HUES48 (cell line): ENCODE results near the gene SNRNP70.
"Not testable (repeated sequence)": the region's sequence is repeated elsewhere in the genome, so short reads cannot be mapped to it uniquely, and the experiment has no call there.

ENCODE experiments used
- H3K27ac ChIP-seq: one replicate; pipeline ENCODE4 v1.7.0; 2013; ENCODE audit warnings: low read depth, low read length, inconsistent platforms
- H3K27me3 ChIP-seq: 2 replicates; pipeline ENCODE4 v1.6.1; 2013; ENCODE audit warnings: mild to moderate bottlenecking, low read length; ENCODE audit not compliant: control insufficient read depth, insufficient read depth
- H3K36me3 ChIP-seq: 2 replicates; pipeline ENCODE4 v1.6.1; 2013; ENCODE audit warnings: low read length; ENCODE audit not compliant: control insufficient read depth, insufficient read depth
- H3K4me1 ChIP-seq: 2 replicates; pipeline ENCODE4 v1.6.1; 2013; ENCODE audit warnings: mild to moderate bottlenecking, low read length; ENCODE audit not compliant: control insufficient read depth, insufficient read depth
- H3K4me3 ChIP-seq: 2 replicates; pipeline ENCODE4 v1.5.1; 2013; ENCODE audit warnings: mild to moderate bottlenecking, low read depth, low read length
- H3K9ac ChIP-seq: 2 replicates; pipeline ENCODE4 v1.6.1; 2013; ENCODE audit warnings: mild to moderate bottlenecking, low read depth, low read length, moderate library complexity
- H3K9me3 ChIP-seq: 2 replicates; pipeline ENCODE4 v1.6.1; 2013; ENCODE audit warnings: low read length; ENCODE audit not compliant: control insufficient read depth, insufficient read depth

SNRNP70 gene

DNA sequence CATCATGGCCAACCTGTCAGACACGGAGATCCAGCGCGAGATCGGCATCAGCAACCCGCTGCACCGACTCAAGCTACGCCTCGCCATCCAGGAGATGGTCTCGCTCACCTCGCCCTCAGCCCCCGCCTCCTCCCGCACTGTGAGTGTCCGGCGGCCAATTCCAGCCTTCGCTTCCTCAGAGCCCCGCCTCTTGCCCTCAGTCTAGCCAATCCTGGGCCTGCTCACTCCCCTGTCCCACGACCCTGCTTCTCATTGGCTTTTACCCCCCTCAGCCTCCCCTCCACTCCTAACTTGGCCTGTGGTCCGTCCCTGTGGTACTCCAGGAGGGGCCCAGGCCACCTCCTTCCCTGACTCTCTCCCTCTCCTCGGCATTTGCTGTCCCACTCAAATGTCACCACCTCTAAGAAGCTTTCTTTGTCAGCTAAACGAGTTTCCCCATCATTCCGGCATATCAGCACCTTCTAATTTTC is 57.6 kb downstream of the SNRNP70 start:
- Histone ChIP-seq H3K9me3 (no peaks in the 10 kb centered on the region), H3K4me1 (peaks cover 9% of the 10 kb centered on the region), H3K27ac (no peak overlapping the region), H3K36me3 (no peaks in the 10 kb centered on the region; the same call in 1 of the 2 replicates), H3K9ac (no peak overlapping the region), H3K4me3 (peak overlapping the region; percentile 73), H3K27me3 (no peaks in the 10 kb centered on the region)

DNA sequence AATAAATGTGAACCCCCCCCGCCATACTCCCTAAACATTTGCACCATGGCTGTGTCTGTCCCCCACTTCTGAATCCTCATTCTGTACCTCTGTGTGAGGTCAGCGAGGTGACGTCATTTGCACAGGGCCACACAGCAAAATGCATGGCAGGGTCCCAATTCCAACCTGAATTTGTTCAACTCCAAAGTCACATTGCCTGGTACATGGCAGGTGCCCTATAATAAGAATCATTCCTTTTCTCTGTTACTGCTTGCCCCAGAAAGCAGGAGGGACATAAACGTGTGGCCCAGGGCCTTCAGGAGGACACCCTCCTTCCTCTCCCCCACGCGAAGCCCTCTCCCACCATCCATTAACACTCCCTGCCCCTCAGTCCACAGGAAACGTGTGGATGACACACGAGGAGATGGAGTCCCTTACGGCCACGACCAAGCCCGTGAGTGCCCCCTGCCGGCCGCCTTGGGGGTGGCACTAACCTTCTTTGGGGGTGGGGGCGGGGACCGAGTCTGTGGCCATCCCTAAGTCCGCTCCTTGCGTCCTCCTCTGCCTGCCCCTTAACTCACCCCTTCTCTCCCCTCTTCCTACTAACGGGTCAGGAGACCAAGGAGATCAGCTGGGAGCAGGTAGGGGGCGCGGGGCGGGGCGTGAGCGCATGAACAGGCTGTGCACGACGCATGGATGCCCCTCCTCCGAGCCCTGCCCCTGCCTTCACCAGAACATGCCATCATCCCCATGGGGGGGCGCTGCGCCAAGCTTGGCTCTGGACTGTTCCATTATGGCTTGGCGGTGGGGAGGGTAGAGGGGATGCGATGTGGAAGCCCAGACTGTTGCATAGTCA is 60.5 kb downstream of the SNRNP70 start:
- Histone ChIP-seq H3K9ac (no peak overlapping the region), H3K4me3 (peak overlapping the region; percentile 57), H3K27ac (peak overlapping the region; percentile 46)

DNA sequence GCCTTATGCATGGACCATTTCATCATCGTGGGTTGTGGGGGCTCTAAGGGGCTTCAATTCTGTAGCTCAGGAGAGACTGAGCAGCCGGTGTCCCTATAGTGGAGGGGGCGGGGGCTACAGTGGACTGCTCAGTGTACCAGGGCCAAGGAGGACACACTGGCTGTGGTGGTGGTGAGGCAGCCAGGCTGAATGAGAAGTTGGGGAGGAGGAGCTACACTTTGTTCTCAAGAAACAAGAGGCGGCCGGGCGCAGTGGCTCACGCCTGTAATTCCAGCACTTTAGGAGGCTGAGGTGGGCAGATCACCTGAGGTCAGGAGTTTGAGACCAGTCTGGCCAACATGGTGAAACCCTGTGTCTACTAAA is 61.1 kb downstream of the SNRNP70 start:
- H3K9me3 ChIP-seq, H3K9ac ChIP-seq, H3K36me3 ChIP-seq, H3K27me3 ChIP-seq: not testable (repeated sequence)
- Histone ChIP-seq H3K27ac (peak overlapping the region; percentile 46), H3K4me1 (peaks cover 15% of the 10 kb centered on the region), H3K4me3 (peak overlapping the region; percentile 57)

More for the DNA sequence above, 60.5 kb downstream of the SNRNP70 start:
- no peaks in the 10 kb centered on the region for H3K27me3 ChIP-seq
- no peaks in the 10 kb centered on the region; the same call in 1 of the 2 replicates for H3K36me3 ChIP-seq
- no peaks in the 10 kb centered on the region for H3K9me3 ChIP-seq
- peaks cover 11% of the 10 kb centered on the region for H3K4me1 ChIP-seq

DNA sequence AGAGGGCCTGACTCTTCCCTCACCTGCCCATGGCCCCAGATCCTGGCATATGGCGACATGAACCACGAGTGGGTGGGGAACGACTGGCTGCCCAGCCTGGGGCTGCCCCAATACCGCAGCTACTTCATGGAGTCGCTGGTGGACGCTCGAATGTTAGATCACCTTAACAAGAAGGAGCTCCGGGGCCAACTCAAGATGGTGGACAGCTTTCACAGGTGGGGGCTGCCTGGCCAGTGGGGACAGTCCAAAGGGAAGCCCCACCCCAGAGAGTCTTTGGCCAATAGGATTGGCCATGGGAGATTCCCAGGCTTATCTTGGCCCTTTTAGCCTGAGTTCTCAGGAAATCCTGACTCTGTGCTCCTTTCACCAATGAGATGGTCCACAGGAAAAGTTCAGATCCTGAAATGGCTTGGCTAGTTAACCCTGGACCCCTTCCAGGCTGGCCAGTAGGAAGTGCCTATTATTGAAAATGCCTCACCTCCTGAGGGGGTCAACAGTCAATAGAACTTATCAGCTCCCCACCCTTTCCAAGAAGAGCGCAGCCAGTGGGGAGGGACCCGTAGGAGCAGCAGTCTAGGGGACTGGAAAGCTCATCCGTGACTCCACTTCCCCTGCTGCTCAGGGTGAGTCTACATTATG is 62.9 kb downstream of the SNRNP70 start:
- Histone ChIP-seq H3K9me3 (no peaks in the 10 kb centered on the region), H3K4me3 (peak overlapping the region; percentile 95), H3K27ac (no peak overlapping the region), H3K27me3 (peaks cover 5% of the 10 kb centered on the region; the same call in 1 of the 2 replicates), H3K9ac (no peak overlapping the region), H3K4me1 (peaks cover 14% of the 10 kb centered on the region), H3K36me3 (no peaks in the 10 kb centered on the region; the same call in 1 of the 2 replicates)

- peaks cover 13% of the 10 kb centered on the region for H3K27me3 ChIP-seq
- no peaks in the 10 kb centered on the region for H3K9me3 ChIP-seq
- H3K4me3 ChIP-seq = peak overlapping the region; percentile 95
- peak overlapping the region; percentile 33; the same call in 1 of the 2 replicates for H3K9ac ChIP-seq
- H3K36me3 ChIP-seq = no peaks in the 10 kb centered on the region; the same call in 1 of the 2 replicates
- peaks cover 14% of the 10 kb centered on the region for H3K4me1 ChIP-seq
- peak overlapping the region; percentile 87 for H3K27ac ChIP-seq
Measured at GRCh38 chr19:49148784-49149651, 63.8 kb downstream of the SNRNP70 start.

GRCh38 chr19:49149652-49150105 is 64.4 kb downstream of the SNRNP70 start:
- peak overlapping the region; percentile 79 for H3K9ac ChIP-seq
- no peaks in the 10 kb centered on the region for H3K9me3 ChIP-seq
- H3K27ac ChIP-seq = peak overlapping the region; percentile 87
- H3K27me3 ChIP-seq = peaks cover 14% of the 10 kb centered on the region
- peak overlapping the region; percentile 95 for H3K4me3 ChIP-seq
- no peaks in the 10 kb centered on the region; the same call in 1 of the 2 replicates for H3K36me3 ChIP-seq
- H3K4me1 ChIP-seq = peaks cover 14% of the 10 kb centered on the region

- Histone ChIP-seq H3K27ac (peak overlapping the region; percentile 87), H3K4me3 (peak overlapping the region; percentile 95), H3K9ac (peak overlapping the region; percentile 79), H3K36me3 (no peaks in the 10 kb centered on the region; the same call in 1 of the 2 replicates), H3K27me3 (peaks cover 14% of the 10 kb centered on the region), H3K9me3 (no peaks in the 10 kb centered on the region), H3K4me1 (peaks cover 14% of the 10 kb centered on the region)
Measured at GRCh38 chr19:49150106-49150943, 65.1 kb downstream of the SNRNP70 start.

- H3K36me3 ChIP-seq = no peaks in the 10 kb centered on the region; the same call in 1 of the 2 replicates
- peaks cover 17% of the 10 kb centered on the region for H3K27me3 ChIP-seq
- H3K9ac ChIP-seq = no peak overlapping the region
- peaks cover 19% of the 10 kb centered on the region for H3K4me1 ChIP-seq
- H3K9me3 ChIP-seq = no peaks in the 10 kb centered on the region
- peak overlapping the region; percentile 95 for H3K4me3 ChIP-seq
- no peak overlapping the region for H3K27ac ChIP-seq
Measured at GRCh38 chr19:49150944-49151243, 65.6 kb downstream of the SNRNP70 start.

- H3K9me3 ChIP-seq = no peaks in the 10 kb centered on the region
- H3K9ac ChIP-seq = no peak overlapping the region
- no peak overlapping the region for H3K27ac ChIP-seq
Measured at GRCh38 chr19:49151267-49152118, 66.2 kb downstream of the SNRNP70 start.

More at GRCh38 chr19:49151267-49152118, 66.2 kb downstream of the SNRNP70 start:
- peaks cover 21% of the 10 kb centered on the region for H3K27me3 ChIP-seq
- H3K4me1 ChIP-seq = peaks cover 23% of the 10 kb centered on the region
- H3K4me3 ChIP-seq = peak overlapping the region; percentile 95
- no peaks in the 10 kb centered on the region; the same call in 1 of the 2 replicates for H3K36me3 ChIP-seq
